RKO (cell line): ENCODE measurements around the gene ARL14EPL.

Source experiments
- DNase-seq: peaks from one replicate; pipeline ENCODE4 v3.0.0-alpha.2; 2016; ENCODE audit warnings: low spot score

ARL14EPL gene

DNA sequence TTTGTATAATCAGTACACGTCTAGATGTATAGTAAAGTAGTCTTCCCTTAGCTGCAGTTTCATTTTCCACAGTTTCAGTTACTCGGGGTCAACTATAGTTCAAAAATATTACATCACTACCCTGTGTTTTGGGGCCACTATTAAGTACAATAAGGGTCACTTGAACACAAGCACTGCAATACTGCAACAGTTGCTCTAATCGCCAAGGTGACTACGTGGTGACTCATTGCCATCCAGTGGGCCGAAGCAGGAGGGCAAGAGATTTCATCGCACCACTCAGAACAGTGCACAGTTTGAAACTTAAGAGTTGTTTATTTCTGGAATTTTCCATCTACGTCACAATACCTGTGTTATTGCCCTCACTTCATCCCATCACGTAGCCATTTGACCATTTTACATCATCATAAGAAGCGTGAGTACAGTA lies at the start of gene ARL14EPL:
ARL14EPL (plus strand) TSS at position 379 of the 424 bp plus-strand sequence. CDS start 18,994 bp downstream, outside the sequence.
- DNase-seq: peak; percentile 90

DNA sequence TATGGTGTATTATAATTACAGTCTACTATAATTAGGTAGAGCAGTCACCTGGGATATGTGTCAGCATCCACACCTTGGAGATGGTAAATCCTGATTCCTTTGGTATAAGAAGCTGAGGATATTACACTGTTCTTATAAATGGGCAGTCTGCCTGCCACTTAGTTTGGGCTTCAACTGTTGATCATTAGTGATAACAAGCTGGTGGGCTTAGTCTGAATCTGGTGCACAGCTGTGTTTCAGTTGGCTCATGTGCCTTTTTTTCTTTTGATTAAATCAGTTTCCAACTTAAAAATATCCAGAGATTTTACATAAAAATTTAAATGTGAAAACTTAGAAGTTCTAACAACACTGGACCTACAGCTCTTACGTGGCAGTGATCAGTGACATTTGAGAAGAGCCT lies 48.8 kb upstream of the ARL14EPL start:
- no peak for DNase-seq

DNA sequence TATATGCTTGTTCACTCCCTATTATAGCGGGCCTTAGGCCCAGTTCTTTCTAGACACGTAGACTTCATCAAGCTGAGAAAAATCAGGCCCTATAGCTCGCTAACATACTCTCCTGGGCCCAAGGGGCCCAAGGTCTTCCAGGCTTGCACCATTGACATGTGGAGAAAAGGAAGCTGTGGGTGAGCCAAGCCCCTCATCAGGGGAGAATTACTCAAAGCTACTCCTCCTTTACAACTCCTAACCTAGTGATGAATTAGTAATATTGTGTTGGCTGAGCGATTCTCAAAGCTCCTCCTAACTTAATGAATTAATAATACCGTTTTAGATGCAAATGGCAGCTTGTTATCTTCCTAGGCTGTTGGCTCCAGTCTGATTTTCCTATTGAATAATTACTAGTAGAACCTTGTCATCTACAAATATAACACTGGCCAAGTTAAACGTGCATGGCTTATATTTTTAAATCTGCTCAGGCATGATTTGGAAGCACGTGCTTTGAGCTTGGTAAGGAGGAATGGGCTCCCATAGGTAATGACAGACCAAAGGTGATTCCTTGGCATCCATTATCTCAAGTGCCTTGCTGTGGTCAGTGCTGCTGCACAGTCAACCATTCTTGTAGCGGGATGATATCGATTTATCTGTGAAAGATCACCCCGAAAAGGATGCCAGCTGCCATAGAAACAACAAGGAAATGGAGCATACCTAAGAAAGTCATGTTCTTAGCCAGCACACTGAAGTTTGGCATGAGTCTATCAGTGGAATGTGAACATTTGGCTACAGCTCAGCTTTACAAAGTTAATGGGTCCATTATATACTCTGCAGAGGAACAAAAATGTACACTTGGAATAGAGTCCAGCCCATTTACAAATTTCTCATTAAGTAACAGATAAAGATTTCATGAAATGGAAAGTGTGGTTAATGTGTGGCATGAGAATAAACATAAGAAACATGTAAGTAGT lies 46.2 kb upstream of the ARL14EPL start:
- no peak for DNase-seq

DNA sequence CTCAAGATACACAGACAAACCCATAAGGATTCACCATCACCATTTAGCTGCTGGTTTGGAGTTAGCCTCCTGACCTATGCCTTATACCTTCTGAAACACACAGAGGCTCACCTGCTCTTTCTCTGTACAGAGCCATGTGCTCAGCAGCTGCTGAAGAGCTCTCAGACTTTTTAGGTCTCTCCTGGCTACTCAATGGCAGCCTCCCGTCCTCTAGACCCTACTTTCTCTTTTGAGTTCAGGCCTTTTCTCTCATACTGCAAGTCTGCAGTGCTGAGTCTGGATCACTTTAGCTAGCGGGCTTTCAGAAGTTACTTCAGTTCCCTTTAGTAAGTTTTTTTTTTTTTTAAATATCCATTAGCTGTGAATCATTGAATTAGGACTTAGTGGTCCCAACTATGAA lies 44.3 kb upstream of the ARL14EPL start:
- no peak for DNase-seq

DNA sequence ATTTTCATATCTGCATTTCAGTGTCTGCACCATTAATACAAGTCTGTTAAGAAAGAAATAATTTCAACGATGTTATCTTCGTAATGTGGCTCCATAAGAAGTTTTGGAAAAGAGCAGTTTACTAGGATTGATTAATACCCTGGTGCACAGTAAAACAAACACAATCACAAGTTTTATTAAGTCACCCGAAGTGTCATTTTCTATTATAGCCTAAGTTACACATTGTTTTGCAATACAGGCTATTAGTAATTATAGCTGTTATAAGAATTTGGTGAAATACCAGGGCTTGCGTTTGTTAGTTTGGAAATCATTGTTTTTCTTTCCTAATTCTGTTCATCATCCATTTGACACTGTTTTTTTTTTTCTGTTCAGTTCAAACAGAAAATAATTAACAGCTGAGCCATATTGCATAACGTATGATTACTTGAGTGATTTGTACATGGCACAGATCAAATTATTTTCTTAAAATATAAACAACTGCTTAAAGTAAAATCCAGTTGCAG lies 39.4 kb upstream of the ARL14EPL start:
- DNase-seq: no peak

DNA sequence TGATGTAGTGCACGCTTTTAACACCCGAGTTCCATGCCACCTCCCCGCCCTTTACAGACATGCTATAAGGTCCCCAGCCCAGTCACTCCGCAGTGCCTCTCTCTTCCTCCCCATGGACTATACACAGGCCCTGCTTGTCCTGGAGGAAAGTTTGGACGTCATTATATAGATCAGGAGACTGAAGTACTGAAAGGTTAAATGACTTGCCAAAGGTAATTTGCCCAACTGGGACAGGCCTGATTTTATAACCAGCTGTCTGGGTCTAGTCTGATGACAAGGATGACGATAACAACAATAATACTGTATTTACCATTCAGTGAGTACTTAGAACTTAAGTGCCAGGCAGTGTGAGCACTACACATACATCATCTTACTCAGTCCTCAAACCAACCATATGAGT lies 36.9 kb upstream of the ARL14EPL start:
- DNase-seq: no peak

DNA sequence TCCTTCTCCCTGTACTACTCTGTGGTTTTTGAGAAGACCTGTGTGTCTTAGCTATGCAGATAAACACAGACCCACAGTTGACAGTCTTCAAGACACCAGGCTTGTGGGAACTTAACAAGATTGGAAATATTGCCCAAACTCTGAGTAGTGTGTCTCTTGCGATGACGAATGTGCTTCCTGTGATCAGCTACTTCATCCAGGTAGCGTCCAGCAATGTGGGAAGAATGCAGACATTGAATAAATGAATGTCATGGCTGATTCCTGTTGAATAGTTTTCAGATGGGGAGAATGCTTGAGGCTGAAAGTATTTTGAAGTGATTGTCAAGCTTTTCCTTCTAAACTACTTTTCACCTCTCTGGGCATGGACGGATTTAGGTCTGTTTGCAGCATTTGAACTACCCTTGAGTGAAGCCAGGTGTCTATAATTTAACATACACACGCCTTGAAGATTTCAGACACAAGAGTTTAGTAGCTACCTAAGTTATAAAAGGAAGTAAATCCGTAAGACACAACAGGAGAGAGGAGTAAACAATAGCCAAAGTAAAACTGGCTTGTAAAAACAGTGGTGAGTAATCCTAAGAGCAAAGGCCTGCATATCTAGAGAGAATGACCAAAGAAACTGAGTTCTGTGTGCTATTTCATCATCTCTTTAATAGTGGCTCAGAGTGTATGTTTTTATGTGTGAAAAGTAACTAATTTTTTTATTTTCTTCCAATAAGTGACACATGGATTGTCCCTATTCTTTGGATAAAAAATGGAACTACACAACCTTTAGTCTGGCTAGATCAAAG lies 30.0 kb upstream of the ARL14EPL start:
- DNase-seq: no peak

DNA sequence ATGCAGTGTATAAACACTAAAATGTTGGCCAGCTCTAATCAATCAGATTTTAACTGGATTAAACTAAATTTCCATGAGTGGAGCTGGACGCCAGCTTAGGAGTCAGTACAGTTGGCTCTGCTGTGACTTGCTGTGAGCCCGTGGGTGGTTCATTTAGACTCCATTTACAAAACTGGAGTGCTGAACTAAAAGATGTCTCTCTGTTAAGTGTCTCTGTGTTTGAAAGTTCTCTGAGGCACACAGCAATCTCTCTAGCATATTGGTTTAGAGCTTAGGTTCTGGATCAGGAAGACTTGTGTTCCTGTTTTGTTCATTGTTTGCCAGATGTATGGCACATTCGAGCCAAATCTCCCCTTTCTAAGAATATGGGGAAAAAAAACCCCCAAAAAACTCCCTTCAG lies 28.0 kb upstream of the ARL14EPL start:
- no peak for DNase-seq

DNA sequence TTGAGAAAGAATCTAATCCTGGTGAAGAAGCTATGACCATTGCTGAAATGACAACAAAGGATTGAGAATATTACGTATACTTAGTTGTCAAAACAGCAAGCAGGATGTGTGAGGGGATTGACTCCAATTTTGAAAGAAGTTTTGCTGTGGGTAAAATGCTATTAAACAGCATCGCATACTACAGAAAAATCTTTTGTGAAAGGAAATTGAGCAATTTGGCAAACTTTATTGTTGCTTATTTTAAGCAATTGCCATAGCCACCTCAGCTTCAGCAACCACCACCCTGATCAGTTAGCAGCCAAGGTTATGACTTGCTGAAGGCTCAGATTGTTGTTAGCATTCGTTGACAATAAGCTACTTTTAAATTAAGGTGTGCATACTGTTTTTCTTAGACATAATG lies 22.5 kb upstream of the ARL14EPL start:
- DNase-seq: no peak

DNA sequence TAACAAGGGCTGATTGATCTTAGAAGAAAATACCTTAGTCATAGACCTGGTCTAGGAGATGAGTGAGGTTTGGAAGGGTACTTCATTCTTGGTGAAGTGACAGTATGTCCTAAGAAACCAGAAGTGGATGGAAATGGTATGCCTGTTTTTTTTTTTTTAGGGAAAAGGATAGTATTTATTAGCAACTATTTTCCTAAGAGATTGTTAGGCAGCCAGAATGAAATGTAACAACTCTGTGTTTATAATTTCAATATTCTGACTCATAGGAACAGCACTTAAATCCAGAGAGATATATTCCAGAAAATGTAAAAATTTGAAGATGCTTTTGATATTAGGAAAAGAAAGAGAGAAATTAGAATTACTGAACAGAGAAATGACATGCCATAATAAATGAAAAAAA lies 21.2 kb upstream of the ARL14EPL start:
- no peak for DNase-seq

DNA sequence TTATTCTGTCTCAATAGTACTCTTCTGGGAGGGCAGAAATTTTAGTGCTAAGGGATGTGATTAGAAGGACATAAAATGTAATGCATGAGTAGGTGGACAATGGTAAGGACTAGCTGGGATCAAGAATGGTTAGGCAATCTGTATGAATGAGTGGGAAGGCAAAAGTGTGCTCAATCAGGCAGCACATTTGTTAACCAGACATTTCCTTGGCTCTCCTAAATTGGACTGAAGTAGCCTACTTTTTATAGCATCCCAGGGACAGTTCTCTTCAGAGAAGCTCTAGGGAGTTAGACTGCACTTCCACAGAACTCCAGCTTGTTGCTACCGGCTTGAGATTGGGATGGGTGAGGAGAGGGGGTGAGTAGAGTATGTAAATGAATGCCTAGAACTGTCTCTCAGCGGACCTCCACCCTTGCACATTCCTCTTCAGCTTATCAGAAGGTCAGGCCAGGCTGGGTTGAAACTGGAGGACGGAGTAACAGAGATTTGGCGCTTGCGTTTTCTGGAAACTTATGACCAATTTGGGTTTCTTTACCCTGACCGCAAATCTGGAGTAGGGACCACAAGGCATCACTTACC lies 19.0 kb upstream of the ARL14EPL start:
- no peak for DNase-seq

DNA sequence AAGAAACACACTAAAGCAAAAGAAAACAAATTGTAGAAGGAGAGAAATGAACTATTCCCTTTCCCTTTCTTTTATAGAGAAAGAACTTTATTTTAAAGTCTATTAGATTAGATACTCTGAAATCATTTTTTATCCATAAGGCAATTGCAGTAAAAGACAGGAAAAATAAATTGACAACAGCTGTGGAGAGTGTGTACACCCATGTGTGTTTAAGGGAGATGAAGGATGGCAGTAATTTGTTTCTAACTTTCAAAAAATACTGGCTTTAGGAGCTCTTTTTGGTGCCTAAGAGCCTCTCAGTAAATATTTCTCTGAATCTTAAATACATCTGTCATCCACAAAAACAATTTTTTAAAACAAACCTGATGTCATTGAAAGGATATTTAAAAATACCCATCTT lies 18.3 kb upstream of the ARL14EPL start:
- no peak for DNase-seq

DNA sequence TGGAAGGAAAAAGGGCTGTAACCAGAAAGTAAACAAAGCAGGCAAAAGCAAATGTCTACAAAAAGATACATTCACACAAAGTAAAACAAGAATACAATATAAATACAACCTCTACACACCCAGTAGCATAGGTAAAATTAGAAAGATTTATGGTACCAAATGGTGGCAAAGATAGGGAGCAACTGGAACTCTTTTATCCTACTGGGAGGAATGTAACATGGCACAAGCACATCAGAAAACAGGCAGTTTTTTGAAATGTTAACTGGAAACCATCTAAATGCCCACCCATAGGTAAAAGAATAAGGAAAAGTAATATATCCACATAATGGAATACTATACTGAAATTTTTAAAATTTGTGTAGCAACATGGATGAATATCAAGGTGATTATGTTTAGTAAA lies 8.7 kb upstream of the ARL14EPL start:
- DNase-seq: no peak

DNA sequence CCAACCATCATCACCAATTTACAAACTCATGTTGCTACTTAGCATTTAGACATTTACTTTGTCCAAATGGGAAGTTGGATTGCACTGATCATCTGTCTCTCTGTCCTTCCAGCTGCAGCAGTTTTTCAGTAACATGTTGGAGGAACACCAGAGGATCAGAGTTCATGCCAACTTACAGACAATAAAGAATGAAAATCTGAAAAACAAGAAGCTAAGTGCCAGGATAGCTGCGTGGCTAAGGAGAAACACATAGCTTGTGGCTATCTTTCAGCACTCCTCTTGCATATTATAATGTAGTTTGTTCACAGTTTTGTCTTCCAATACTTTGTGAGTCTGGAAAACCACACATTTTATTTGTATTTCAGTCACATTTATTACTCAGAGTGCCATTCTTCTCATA lies 6.4 kb upstream of the ARL14EPL start:
- no peak for DNase-seq

DNA sequence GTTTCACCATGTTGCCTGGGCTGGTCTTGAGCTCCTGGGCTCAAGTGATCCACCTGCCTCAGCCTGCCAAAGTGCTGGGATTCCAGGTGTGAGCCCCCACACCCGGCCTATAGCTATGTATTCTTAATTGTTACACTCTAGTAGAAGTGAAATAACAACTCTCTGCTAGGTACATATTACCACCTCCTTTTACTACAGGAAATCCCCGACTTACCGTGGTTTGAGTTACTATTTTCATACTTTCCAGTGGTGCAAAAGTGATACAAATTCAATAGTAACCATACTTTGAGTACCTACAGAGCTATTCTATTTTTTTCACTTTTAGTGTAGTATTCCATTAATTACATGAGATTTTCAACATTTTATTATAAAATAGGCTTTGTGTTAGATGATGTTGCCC lies 719 bp downstream of the ARL14EPL start:
- no peak for DNase-seq

DNA sequence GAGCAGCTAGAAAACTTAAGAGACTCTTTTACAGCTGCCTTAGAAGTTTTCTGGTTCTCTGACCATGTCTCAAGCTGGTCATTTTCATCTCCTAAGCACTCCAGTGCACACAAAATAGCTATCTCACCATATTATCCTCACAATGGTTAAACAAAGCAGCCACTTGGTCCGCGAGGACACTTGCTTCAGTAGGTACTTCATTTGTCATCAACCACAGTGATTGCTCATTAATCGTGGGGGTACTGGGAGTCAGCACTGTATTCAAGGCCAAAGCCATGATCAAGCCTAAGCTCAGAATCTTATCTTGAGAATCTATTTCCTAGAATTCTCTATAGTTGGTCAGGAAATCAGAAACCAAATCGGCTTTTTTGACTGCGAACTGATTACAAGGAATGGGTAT lies 2.9 kb downstream of the ARL14EPL start:
- DNase-seq: peak; percentile 8

DNA sequence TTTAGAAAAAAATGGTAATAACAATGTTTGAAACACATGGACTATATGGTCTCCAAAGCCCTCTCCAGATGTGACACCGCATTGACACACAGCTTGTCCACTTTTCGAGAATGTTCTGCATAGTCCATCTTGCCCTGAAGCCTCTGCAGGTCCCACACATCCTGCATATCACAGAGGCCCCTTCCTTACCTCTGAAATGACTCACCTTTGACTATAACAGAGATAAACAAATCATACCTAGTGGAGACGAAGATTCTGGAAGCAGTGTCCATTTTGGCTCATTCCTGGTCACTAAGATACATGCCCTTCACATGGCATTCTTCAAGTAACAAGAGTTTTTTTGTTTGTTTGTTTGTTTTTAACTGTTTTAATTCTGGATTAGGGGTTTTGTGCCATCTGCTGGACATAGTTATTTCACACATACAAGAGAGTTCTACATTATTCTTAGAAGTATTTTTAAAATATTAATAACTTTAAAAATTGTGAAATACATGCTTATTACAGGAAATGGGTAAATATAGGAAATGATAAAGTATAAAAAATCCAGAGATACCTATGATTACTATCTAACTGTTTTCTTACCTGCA lies 5.1 kb downstream of the ARL14EPL start:
- DNase-seq: no peak

DNA sequence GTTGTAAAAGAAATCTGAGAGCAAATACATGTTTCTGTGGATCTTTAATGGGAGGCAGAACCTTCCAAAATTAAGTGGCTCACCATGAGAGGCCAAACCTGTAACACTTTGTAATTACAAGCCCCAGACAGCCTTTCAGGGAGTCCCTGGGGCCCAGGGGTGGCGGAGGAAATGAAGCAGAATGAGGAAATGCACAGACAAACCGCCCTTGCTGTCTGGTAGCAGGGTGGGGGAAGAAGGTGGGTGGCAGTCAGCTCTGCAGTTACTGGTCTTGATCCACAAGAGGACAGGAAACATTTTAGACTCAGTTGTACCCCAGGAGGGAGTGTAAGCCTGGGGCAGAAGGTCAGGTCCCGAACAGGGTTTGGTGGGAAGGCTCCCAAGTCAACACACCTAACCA lies 6.5 kb downstream of the ARL14EPL start:
- no peak for DNase-seq

DNA sequence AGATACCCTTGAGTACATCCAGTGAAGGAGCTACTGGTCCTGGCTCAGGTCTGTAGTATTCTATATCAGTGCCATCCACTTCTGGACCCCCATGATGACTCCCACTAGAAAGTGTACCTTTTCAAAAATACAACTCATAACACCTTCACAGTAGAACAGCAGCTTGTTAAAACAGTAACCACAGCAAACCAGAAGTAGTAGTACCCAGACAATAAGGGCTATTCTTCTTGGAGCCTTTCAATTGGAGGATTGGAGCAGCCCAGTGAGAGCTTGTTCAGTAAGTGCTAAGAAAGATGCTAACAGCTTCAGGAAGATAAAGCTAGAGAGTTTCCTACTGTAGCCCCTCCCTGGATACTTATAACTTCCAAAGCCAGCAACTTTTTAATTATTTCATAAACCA lies 10.1 kb downstream of the ARL14EPL start:
- DNase-seq: no peak

DNA sequence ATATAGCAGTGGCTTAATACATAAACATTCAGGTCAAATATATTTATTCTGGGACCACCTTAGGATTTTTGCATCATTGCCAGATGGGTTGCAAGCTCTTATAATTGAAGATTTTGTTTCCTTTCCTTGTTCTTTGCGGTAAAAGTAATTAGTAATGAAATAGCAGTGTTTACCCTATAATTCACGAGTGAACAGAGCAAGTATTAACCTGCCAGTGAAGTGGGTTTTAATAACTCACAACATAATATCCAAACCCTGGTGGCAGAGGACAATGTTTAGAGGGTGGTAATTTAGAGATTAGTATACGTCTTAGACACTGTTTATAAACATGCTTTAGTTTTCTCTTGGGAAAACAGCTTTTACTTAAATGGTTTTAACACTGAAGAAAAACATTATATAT lies 11.8 kb downstream of the ARL14EPL start:
- DNase-seq: no peak

DNA sequence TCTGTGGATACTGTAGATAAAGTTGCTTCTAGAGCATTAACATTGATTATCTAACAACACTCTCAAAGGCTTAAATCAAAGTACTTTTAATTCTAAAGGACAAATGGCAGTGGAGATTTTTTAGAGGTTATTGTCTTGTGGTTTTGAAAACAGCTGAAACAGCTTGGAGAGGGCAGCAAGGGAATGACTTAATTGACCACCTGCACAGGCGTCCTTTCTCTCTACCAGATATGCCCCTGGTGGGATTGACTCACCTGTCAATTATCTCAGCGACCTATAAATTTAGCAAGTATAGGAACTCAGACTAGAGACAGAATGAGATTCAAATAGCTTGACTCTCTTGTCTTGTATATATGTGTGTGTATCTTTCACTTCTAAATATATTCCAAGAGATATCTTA lies 13.5 kb downstream of the ARL14EPL start:
- DNase-seq: no peak

DNA sequence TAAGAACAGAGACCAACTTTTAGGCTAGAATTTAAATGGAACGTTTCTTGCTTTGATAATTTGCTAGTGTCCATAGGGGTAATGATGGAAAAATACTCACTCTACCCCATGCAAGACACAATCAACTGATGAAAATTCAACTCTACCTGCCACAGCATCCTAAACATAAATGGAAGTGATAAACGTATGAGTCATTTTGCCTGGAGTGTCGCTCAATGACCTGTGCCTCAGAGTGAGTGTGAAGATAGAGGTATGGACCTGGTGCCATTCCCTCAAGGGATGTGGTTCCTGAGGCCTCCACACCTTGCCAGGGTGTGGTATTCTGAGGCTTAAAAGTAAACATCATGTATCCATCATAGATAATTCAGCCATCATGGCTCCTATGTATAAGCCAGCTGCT lies 14.0 kb downstream of the ARL14EPL start:
- no peak for DNase-seq
